SK-N-SH (cell line): Measurements from ENCODE around the gene HK2. TPM values are rescaled to one million over a fixed set of nuclear protein-coding genes. Genes with fewer than 3 reads are reported as not detected.

Experiments
- CTCF ChIA-PET: fragments of 300-600, 350-600 bp; formaldehyde crosslinking; extraction: SDS; loops from one replicate; lab custom pipeline; 2021; lab: Yijun Ruan, JAX
- POLR2A ChIA-PET: fragments of 350-600 bp; sonication (Branson Sonifier 250); formaldehyde crosslinking; extraction: SDS; loops from one replicate; lab custom pipeline; 2020; ENCODE audit warnings: antibody characterized with exemption, inconsistent platforms; lab: Yijun Ruan, JAX
- DNase-seq: peaks from one replicate; pipeline ENCODE4 v3.0.0; 2012
- H2AFZ ChIP-seq: fragments of 200-600 bp; sonication (generic); 2 replicates; pipeline ENCODE4 v1.8.1; 2016; ENCODE audit warnings: antibody characterized with exemption, mild to moderate bottlenecking, low read depth
- H3F3A ChIP-seq: fragments of 200-600 bp; sonication (generic); replicated peaks from 2 replicates; pipeline ENCODE3; 2016; ENCODE audit warnings: antibody characterized with exemption, mild to moderate bottlenecking; ENCODE audit not compliant: insufficient read depth
- H3K27ac ChIP-seq, 2 experiments: fragments of 200-500 bp in 1 of 2; fragments of 200-600 bp in 1 of 2; sonication (Bioruptor generic) in 1 of 2; sonication (generic), shearing (Covaris generic) in 1 of 2; 2 replicates each; pipeline versions ENCODE4 v1.5.1 to v1.6.1; 2014 to 2016; ENCODE audit warnings: low read depth in 2 of 2, inconsistent platforms in 1 of 2, low read length in 1 of 2, mild to moderate bottlenecking in 1 of 2, mixed read lengths in 1 of 2
- H3K27me3 ChIP-seq: fragments of 200-600 bp; sonication (generic), shearing (Covaris generic); 2 replicates; pipeline ENCODE4 v1.6.1; 2016; ENCODE audit warnings: mixed run types; ENCODE audit not compliant: insufficient read depth
- H3K36me3 ChIP-seq, 2 experiments: fragments of 200-500 bp in 1 of 2; fragments of 200-600 bp in 1 of 2; sonication (Bioruptor generic) in 1 of 2; sonication (generic) in 1 of 2; replicated peaks in 1 of 2; 2 replicates each; pipeline versions ENCODE3 to v1.5.1; 2014 to 2016; ENCODE audit warnings: low read length in 1 of 2, mild to moderate bottlenecking in 1 of 2; ENCODE audit not compliant: insufficient read depth in 2 of 2, control insufficient read depth in 1 of 2
- H3K4me1 ChIP-seq, 2 experiments: fragments of 200-500 bp in 1 of 2; fragments of 200-600 bp in 1 of 2; sonication (Bioruptor generic) in 1 of 2; sonication (generic), shearing (Covaris generic) in 1 of 2; 2 replicates each; pipeline versions ENCODE4 v1.5.1 to v1.6.1; 2014 to 2016; ENCODE audit warnings: low read depth in 1 of 2, low read length in 1 of 2, mixed run types in 1 of 2; ENCODE audit not compliant: insufficient read depth in 2 of 2, control insufficient read depth in 1 of 2
- H3K4me2 ChIP-seq: fragments of 200-600 bp; sonication (generic), shearing (Covaris generic); 2 replicates; pipeline ENCODE4 v1.6.1; 2017; ENCODE audit warnings: mixed run types
- H3K4me3 ChIP-seq, 2 experiments: fragments of 200-500 bp in 1 of 2; fragments of 200-600 bp in 1 of 2; sonication (Bioruptor generic) in 1 of 2; sonication (generic), shearing (Covaris generic) in 1 of 2; 2 replicates each; pipeline versions ENCODE4 v1.5.1 to v1.8.1; 2014 to 2016; ENCODE audit warnings: low read depth in 2 of 2, inconsistent platforms in 1 of 2, low read length in 1 of 2, mild to moderate bottlenecking in 1 of 2, mixed read lengths in 1 of 2, moderate library complexity in 1 of 2
- H3K79me2 ChIP-seq: fragments of 200-600 bp; sonication (generic); 2 replicates; pipeline ENCODE4 v1.8.1; 2017; ENCODE audit warnings: mild to moderate bottlenecking; ENCODE audit not compliant: insufficient read depth
- H3K9ac ChIP-seq: fragments of 200-600 bp; sonication (generic); 2 replicates; pipeline ENCODE4 v1.6.1; 2017; ENCODE audit warnings: mixed run types
- H3K9me2 ChIP-seq: fragments of 200-600 bp; sonication (generic); 2 replicates; pipeline ENCODE4 v1.6.1; 2017; ENCODE audit warnings: mixed run types
- H3K9me3 ChIP-seq: fragments of 200-600 bp; sonication (generic); 2 replicates; pipeline ENCODE4 v1.6.1; 2017; ENCODE audit warnings: mixed run types, mild to moderate bottlenecking, moderate library complexity
- H4K20me1 ChIP-seq: fragments of 200-600 bp; sonication (generic); 2 replicates; pipeline ENCODE4 v1.6.1; 2017; ENCODE audit warnings: mild to moderate bottlenecking, mixed run types; ENCODE audit not compliant: insufficient read depth
- JUND ChIP-seq: IDR thresholded peaks from 2 replicates; pipeline ENCODE4 v1.4.0; 2012
- MEF2A ChIP-seq: IDR thresholded peaks from 2 replicates; pipeline ENCODE4 v1.4.0; 2012; ENCODE audit warnings: low read depth, borderline replicate concordance
- MXI1 ChIP-seq: IDR thresholded peaks from 2 replicates; pipeline ENCODE4 v1.6.1; 2012; ENCODE audit warnings: mild to moderate bottlenecking, low read depth, low read length, improper control_type of control experiment
- NFIC ChIP-seq: IDR thresholded peaks from 2 replicates; pipeline ENCODE4 v1.4.0; 2012; ENCODE audit warnings: borderline replicate concordance
- NRF1 ChIP-seq: IDR thresholded peaks from 2 replicates; pipeline ENCODE4 v1.6.1; 2012; ENCODE audit warnings: low read depth, mild to moderate bottlenecking, low read length
- SMC3 ChIP-seq: IDR thresholded peaks from 2 replicates; pipeline ENCODE4 v1.6.1; 2012; ENCODE audit warnings: low read depth, low read length, improper control_type of control experiment
- TAF1 ChIP-seq: IDR thresholded peaks from 2 replicates; pipeline ENCODE4 v1.6.1; 2012; ENCODE audit warnings: low read depth, mild to moderate bottlenecking, low read length, moderate library complexity, borderline replicate concordance
- TCF12 ChIP-seq: IDR thresholded peaks from 2 replicates; pipeline ENCODE4 v1.4.0; 2012
- WGBS: methylation state at CpG from one replicate; pipeline ENCODE4 v1.1.6; 2017; ENCODE audit warnings: low lambda C conversion rate; 5-methylcytosine and 5-hydroxymethylcytosine counted together
- polyA plus RNA-seq, 3 experiments: library from polyadenylated mRNA; depleted of rRNA; stranded (reverse); fragments of >200 nt; gene quantifications; 2 replicates each; pipeline ENCODE4 v1.2.3, GENCODE V29; 2012
- TF ChIP-seq, protein P1 (sequence below): fragments of 150-350 bp; IDR thresholded peaks from 2 replicates; pipeline ENCODE4 v1.6.1; 2016; ENCODE audit warnings: mild to moderate bottlenecking, low read depth, low read length
- TF ChIP-seq, protein P2 (sequence below): fragments of 150-350 bp; IDR thresholded peaks from 2 replicates; pipeline ENCODE4 v1.6.1; 2017; ENCODE audit warnings: antibody characterized with exemption, low read length, low read depth, borderline replicate concordance
- TF ChIP-seq, protein P3 (sequence below): IDR thresholded peaks from 2 replicates; pipeline ENCODE4 v1.4.0; 2012; ENCODE audit warnings: low read depth, borderline replicate concordance

HK2 gene
- polyA plus RNA-seq, 1 of the 3 experiments (the other 2 are of a cell fraction), result 13.5 TPM

DNA sequence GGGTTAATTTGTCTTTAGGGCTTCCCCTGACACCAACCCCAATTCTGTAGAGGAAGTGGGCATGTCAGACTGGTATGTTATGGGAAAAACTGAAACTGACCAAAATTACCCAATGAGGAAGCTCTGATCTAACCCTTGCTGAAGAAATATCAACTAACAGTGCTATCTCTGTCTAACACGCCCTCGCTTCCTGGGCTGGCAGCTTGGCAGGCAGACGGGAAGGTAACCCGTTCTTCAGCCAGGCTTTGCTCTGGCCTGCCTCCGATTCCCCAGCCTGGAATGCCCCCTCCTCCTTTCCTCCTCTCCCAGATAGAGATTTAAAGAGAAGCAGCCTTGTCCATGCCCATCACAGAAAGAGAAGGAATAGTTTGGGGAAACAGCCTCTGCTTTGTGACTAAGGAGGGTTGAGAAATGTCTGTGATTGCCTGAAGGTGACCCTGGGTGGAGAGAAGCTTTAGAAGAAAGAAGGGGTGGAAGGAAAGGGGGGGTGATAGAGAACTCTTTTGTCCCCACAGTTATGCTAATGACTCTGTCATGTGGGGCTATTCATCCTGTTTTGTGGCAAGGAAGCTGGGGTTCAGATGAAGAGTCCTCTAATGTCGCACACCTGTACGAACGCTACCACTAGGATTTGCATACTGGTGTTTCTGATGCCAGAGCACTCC lies 15.4 kb downstream of the HK2 start:
- H3K4me1 ChIP-seq, result peaks cover 36 to 50% of the 10 kb centered on the region in 2 experiments; a peak in 3 of 4 replicates
- TF ChIP-seq, protein P1, sequence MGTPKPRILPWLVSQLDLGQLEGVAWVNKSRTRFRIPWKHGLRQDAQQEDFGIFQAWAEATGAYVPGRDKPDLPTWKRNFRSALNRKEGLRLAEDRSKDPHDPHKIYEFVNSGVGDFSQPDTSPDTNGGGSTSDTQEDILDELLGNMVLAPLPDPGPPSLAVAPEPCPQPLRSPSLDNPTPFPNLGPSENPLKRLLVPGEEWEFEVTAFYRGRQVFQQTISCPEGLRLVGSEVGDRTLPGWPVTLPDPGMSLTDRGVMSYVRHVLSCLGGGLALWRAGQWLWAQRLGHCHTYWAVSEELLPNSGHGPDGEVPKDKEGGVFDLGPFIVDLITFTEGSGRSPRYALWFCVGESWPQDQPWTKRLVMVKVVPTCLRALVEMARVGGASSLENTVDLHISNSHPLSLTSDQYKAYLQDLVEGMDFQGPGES, result no peak
- no peak for TF ChIP-seq MEF2A
- TF ChIP-seq, protein P2, sequence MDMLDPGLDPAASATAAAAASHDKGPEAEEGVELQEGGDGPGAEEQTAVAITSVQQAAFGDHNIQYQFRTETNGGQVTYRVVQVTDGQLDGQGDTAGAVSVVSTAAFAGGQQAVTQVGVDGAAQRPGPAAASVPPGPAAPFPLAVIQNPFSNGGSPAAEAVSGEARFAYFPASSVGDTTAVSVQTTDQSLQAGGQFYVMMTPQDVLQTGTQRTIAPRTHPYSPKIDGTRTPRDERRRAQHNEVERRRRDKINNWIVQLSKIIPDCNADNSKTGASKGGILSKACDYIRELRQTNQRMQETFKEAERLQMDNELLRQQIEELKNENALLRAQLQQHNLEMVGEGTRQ, result no peak
- no peak for TF ChIP-seq SMC3
- no peak for TF ChIP-seq TCF12
- TF ChIP-seq NRF1, result no peak
- TF ChIP-seq, protein P3, sequence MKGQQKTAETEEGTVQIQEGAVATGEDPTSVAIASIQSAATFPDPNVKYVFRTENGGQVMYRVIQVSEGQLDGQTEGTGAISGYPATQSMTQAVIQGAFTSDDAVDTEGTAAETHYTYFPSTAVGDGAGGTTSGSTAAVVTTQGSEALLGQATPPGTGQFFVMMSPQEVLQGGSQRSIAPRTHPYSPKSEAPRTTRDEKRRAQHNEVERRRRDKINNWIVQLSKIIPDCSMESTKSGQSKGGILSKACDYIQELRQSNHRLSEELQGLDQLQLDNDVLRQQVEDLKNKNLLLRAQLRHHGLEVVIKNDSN, result no peak
- WGBS, result 81% methylated on average over 8 of the region's 8 CpGs
- no peak for DNase-seq
- no peak overlapping the region for H3K9ac ChIP-seq
- no peak overlapping the region for H2AFZ ChIP-seq
- no peak overlapping the region for H3K27ac ChIP-seq
- H3K27me3 ChIP-seq, result no peaks in the 10 kb centered on the region
- peaks cover 12% of the 10 kb centered on the region; the same call in 1 of the 2 replicates for H3K79me2 ChIP-seq
- H3F3A ChIP-seq, result peaks cover 28% of the 10 kb centered on the region
- no peaks in the 10 kb centered on the region for H3K9me2 ChIP-seq
- ChIA-PET POLR2A (interaction anchor here (1.4 kb wide), 1 partner anchor 13 kb away, joined by 4 read pairs; no protein-coding TSS in a partner anchor), CTCF (interaction anchor here (1.0 to 4.6 kb wide), 5 partner anchors 10 to 135 kb away, joined by 3 to 26 read pairs (median 8); no protein-coding TSS in a partner anchor)
- H3K4me2 ChIP-seq, result no peak overlapping the region; the same call in 1 of the 2 replicates
- H4K20me1 ChIP-seq, result no peaks in the 10 kb centered on the region
- no peaks in the 10 kb centered on the region for H3K9me3 ChIP-seq
- no peaks in the 10 kb centered on the region for H3K36me3 ChIP-seq
- no peak overlapping the region for H3K4me3 ChIP-seq

DNA sequence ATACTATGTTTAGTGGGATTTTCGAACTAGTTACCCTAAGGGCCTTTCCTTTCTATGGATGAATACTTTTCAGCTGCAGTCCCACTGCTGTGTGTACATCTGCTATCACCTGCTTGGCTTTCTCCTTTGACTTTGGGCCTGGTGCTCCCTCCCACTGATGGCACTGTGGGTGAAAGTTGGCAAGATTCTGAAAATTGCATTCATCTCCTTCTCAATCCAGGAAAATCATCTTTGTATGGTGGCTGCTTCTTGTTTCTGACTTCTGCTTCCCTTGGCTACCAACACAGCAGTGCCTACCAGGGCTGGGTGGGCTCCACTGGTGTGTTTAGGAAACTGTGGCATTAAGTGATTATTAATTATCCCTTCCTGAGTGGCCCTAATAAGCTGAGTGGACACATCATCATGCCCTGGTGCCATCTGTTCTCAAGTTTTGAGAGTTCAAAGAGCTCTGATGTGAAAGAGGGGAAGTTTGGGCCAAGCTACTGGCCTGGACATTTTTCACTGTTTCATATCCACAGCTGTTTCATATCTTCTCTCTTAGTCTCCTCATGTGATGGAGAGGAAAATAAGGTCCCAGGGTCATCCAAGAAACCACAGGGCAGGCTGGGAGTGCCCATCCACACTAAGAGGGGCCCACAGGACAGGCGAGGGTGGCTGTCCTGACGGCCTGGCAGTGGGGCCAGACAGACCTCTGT lies 16.7 kb downstream of the HK2 start:
- no peaks in the 10 kb centered on the region for H3K27me3 ChIP-seq
- H3K79me2 ChIP-seq, result peaks cover 12% of the 10 kb centered on the region; the same call in 1 of the 2 replicates
- no peaks in the 10 kb centered on the region for H4K20me1 ChIP-seq
- ChIA-PET CTCF (interaction anchor here (1.0 to 4.6 kb wide), 5 partner anchors 10 to 136 kb away, joined by 3 to 26 read pairs (median 8); no protein-coding TSS in a partner anchor), POLR2A (interaction anchor here (0.6 to 3.5 kb wide), 2 partner anchors 12 to 77 kb away, joined by 4 to 9 read pairs; no protein-coding TSS in a partner anchor)
- H3F3A ChIP-seq, result peaks cover 18% of the 10 kb centered on the region
- no peak overlapping the region for H3K4me3 ChIP-seq
- no peaks in the 10 kb centered on the region for H3K9me2 ChIP-seq
- TF ChIP-seq, protein P3, result no peak
- no peak for TF ChIP-seq TAF1
- TF ChIP-seq MEF2A, result no peak
- no peak for TF ChIP-seq MXI1
- TF ChIP-seq NFIC, result no peak
- TF ChIP-seq JUND, result no peak
- H2AFZ ChIP-seq, result no peak overlapping the region; the same call in 1 of the 2 replicates
- 81% methylated on average over 3 of the region's 3 CpGs for WGBS
- 0 out of 2 replicates have a peak overlapping the region, but pooled peaks have one; percentile 45 for H3K4me2 ChIP-seq
- no peak overlapping the region for H3K9ac ChIP-seq
- H3K9me3 ChIP-seq, result no peaks in the 10 kb centered on the region
- peaks cover 25 to 37% of the 10 kb centered on the region in 2 experiments; a peak in 3 of 4 replicates for H3K4me1 ChIP-seq
- H3K27ac ChIP-seq, result no peak overlapping the region
- H3K36me3 ChIP-seq, result no peaks in the 10 kb centered on the region
- DNase-seq, result no peak
